Stimulated activated naive CD4-positive, alpha-beta T cell treated with Interleukin-2 at 50 U/mL for 16 hours (primary cell): ENCODE results near the gene ADAMTS17.

Experiments used
- DNase-seq: peaks from one replicate; lab custom pipeline; 2025; lab: John Stamatoyannopoulos, UW

Gene ADAMTS17

DNA sequence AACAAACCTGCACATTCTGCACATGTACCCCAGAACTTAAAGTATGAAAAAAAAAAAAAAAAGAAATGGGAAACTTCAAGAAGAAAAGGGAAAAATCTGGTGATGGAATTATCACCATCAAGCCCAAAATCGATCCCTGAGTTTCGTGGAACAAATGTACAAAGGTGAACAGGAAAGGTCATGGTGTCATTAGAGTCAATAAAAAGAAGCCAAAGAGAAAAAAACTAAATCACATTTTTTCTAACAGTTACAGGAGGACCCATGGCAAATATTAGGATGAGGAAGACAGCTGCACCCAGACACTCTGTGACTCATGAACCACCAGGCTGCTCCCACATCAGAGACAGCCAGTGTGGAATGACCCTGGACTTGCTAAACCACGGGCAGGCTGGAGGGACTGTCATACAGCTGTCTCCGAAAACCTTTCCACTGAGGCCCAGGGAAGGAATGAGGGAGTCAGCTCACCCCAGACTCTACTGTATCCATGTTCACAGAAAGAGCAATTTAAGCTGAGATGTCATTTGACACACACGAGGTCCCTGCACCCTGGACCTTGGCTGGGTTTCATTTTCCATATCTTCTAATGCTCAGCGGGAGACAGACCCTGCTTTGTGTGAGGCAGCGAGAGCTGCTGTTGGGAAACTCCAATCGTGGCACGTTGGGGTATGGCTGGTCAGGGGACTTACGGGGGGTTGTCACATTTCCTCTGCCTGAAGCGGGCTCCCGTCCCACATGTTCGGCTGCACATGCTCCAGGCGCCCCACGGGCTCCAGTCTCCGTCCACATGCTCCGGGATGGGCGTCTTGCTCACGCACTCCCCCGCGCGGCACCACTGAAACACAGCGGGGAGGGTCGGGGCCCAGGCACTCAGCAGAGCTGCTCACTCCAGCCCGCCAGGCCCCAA is 210.2 kb downstream of the ADAMTS17 start:
- peak; percentile 3 for DNase-seq

DNA sequence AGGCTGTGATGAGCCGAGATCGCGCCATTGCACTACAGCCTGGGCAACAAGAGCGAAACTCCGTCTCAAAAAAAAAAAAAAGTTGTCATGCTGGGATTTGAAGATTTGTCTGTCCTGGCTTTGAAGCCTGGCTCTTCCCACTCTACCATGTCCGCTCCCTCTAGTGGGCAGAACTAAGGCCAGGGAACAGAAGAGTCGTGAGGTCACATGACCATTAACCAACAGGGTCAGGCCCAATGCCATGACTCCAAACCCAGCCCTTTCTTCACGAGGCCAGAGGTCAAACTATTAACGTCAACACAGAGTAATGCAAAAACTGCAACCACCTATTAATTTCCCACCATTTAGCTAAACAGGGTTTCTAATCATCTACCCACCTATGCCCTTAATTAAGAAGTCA is 212.1 kb downstream of the ADAMTS17 start:
- DNase-seq, result no peak

DNA sequence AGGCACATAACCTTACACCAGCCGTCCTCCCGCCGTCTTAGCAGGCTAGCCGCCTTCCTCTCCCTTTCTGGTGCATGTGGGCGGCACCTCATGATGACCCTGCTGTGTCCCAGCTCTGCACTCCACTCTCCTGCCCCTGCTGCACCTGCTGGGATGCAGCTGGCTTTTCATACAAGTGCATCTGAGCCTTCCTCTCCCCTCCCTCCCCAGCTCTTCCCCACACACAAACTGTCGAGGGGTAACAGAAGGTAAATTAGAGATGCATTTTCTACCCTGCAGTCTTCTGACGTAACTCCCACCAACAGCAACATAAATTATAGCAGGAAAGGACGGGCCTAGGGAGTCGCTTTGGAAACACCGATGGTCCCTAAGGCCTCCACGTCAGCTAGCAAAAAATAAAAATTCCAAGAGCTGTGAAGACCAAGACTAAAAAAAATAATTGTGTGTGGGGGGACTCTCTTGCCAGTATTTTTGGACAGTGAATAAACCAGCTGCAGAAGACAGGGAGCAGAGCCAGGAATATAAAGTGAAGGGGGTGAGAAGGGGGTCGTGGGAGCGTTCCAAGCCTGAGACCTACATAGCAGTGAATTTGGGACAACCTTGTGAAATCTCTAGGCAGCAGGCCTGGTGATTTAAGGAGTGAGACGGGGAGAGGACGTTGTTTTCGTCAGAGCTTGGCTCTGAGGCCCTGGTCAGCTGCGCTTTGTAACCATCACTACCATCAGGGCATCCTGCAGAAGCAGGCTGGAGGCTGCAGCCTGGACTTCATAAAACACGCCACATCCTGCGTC is 216.2 kb downstream of the ADAMTS17 start:
- DNase-seq, result no peak

DNA sequence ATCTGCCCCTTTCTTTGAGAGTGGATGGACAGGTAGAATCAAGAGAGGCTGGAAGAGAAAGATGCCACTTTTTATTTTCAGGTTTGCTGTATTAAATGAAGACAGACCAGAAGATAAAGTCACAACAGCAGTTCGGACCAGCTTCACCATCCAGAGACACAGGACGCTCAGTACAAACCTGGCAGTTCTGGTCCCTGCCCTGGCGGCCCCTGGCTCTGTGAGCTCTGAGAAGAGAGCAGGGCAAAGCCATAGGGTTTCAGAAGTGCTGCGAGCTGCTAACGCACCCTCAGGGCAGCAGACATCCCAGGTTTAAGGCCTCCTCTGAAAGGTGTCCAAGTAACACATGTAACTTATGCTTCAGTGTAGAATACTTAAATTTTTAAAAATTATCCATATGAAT is 216.8 kb downstream of the ADAMTS17 start:
- DNase-seq, result no peak

DNA sequence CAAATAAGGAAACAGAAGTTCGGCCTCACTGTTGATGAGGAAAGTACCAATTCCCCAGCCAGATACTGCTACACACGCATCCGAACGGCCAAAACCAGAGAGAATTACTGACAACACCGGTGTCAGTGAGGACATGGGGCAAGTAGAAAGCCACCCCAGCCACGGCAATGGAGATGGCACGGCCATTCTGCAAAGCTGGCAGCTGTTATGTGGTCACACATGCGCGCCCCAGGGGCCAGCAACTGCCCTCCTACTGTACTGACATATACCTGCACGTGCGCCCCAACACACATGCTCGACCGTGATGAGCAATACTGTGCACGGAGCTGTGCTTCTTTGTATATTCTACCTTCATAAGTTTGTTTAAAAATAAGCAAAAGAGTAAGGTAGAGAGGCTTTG is 217.4 kb downstream of the ADAMTS17 start:
- no peak for DNase-seq

DNA sequence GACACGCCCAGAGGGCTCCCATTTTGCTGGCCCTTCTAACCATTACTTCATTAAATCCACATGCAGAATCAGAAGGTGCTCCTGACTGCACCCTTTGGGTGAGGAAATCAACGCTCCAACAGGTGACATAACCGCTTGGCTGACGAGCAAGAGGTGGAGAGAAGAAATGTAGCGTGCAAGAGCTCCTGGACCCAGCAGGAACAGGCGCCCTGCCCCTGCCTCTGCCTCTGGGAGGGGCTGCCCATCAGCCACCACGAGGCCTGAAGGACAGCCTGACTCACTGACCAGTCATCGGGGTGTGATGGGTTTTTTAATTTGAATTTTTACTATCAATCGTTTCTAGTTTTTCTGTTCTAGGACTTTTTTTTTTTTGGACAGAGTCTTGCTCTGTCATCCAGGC is 218.2 kb downstream of the ADAMTS17 start:
- DNase-seq, result no peak

DNA sequence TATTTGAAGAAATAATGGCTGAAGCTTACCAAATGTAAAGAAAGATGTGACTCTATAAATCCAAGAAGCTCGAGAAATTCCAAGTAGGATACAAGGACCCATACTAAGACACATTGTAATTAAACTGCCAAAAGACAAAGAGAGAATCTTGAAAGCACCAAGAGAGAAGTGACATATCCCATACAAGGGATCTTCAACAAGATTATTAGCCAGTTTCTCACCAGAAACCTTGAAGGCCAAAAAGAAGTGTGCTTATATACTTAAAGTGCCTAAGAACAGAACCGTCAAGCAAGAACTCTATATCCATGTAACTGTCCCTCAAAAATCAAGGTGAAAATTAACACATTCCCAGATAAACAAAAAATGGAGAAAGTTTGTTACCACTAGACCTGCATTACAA is 220.5 kb downstream of the ADAMTS17 start:
- DNase-seq, result no peak

DNA sequence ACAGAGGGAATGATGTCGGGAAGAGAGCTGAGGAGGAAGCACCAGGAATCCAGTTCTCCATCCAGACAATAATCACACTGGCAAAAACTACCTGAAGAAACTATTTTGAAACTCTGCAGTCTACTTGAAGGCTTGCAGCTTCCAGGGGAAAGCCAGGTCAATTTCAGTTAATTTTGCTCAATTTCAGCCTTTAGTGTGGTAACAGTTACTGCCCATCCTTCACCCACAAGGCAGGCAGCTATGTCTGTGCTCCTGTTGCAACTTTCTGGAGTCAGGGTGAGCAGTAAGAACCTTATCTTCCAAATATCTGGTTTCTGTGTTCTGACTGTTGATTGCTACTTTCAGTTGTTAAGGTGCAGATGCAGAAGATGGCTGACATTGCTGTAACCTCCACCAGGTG is 221.7 kb downstream of the ADAMTS17 start:
- DNase-seq, result no peak

DNA sequence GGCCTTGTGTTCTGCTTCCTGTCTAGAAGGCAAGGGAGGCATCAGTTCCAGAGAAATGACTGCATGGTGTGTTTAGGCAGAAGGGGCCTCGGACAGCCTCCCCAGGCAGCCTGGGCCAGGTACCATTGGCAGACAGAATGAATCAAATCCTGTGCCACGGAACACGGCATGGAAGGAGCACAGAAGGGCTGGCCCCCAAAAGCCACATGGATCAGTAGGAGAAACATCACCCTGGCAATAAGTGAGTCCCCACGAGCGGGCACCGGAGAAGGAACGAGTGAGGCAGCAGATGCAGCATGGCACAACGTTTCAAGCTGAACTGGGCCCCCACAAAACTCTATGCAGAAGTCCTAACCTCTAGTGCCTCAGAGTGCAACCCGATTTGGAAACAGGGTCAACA is 223.2 kb downstream of the ADAMTS17 start:
- no peak for DNase-seq

DNA sequence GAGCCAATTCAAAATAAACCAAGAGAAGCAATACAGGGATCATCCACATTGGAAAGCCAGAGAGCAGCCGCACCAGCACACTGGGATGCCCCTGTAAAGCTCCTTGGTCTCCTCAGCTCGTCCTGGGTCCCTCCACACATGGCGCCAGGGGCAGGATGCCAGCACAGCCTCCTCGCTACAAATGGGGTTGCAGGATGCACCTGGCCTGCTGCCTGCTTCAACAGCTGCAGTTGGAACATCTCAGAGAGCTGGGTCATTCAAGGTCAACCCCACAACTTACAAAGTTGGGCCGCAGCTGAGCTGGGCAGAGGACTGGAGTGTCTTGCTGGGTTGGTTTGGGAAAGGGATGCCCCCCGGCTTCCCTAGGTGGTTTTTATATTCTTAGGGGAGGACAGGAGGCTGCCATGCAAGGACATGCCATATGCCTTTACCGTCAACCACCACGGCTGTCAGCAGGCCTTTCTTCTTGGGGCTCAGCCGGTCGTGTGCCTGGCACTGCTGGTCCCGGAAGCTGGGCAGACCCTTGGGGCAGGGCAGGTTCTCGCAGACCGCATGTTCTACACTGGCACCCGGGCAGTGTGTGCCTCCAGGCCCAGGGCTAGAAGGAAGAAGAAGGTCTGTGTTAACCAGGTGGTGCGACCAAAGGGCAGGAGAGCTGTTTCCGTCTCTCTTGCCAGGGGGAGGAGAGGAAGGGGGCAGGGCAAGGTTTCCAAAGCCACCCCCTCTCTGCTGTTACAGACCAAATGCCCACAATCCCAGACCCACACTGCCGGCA is 225.2 kb downstream of the ADAMTS17 start:
- no peak for DNase-seq

DNA sequence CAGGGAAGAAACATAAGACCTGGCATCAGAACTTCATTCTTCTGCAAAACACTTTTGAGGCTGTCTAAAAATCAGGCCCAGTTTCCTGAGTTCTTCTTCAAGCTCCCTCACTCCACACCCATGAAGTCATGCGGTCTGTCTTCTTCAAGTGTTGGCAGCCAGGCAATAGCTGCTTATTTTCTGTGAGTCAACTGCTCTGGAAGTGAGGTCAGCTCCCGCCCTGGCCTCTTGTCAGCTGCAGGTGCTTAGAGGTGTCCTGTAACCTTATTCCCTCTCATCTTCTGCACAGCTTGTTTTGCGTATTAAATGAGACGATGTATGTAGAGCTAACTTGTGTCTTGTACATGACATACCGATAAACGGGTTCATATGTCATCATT is 226.1 kb downstream of the ADAMTS17 start:
- no peak for DNase-seq

DNA sequence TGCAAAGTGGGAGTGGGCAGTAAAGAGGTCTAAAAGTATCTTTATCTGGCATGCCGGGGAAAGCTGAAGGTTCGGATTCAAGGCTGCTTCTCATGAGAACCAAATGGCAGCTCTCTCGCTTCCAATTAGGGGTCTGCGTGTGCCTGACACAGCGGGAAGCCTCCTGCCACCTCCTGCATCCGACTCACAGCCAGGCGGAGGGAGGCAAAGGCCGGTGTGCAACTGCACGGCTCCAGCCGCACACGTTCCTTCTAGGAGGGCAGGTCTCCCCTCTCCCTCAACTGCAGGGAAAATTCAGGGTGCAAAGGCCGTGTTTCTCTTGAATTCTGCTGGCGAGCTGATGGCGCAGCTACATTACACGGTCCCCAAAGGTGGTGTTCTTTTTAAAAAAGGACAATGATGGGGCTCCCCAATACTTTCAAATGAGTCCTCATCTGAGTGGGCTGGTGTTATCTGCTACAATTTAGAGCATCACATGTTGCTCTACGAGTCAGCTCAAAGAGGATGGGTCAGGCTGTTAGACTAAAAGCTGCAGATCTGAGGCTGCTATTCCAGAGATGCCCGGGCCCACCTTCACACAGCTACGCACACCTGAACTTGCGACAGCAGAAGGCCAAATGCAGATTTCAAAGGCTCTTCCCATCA is 226.6 kb downstream of the ADAMTS17 start:
- DNase-seq, result no peak

DNA sequence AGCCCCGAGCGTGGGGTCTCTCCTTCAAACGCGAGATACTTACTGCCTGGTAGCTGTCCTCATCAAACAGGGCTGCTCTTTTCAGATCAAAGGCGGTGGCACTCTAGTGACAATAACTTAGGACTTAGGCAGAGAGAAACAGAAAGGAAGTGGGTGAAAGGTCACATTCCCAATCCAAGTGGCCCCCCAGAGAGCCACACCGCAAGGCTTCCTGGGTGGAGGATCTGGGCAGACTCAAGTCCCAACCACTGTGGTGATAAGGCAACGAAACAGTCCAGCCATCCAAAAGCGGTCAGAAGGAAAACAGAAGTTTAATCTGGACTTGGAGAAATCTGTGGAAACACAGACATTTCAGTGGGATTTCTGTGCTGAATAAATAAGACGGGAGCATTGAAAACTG is 227.2 kb downstream of the ADAMTS17 start:
- no peak for DNase-seq

DNA sequence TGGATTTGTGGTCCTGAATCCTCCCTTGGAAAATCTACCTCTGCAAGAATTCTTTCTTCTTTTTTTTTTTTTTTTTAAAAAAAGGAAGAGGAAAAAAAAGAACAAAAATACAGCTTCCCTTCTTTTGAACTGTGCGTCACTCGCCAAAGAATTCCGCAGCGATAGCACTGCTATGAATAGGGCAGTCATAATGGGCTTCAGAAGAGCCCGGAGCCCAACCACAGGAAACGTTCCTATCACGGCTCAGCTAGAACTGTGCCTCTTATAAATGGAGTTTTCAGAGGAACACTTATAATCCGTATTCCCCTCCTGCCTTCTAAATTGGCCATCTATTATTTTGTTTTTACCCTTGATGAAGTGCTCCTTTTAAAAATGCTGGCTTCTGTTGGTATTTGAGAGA is 227.7 kb downstream of the ADAMTS17 start:
- DNase-seq, result no peak

DNA sequence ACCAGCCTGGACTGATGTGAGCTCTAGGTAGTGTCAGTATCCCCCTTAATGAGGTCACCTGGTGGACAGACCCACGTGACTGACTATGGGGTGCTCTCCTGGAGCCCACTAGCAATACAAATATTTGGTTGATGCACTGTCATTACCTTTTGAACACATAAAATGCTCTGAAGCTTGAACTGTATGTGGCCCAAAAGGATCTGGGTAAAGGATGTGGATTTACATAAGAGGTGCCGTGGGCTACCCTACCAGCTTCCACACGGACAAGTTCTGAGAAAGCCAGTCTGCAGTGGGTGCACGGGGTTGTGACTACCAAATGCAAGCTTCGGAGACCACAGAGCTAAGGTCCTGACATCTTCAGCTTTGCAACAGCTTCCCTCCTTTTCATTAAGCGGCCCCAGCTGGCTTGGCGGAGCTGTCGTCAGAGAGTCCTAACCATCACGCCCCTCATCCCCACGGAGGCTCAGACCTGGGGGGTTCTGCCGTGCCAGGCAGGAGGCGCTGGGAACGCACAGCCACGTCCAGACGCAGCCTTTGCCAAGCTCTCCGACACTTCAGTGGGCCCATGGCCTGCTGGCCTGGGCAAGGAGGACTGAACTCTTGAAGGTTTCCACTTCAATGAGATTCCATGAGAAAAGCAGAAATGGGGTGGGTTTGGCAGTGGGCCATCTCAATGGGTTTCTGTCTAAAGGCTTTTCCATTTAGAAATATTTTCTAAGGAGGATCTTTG is 228.3 kb downstream of the ADAMTS17 start:
- no peak for DNase-seq

DNA sequence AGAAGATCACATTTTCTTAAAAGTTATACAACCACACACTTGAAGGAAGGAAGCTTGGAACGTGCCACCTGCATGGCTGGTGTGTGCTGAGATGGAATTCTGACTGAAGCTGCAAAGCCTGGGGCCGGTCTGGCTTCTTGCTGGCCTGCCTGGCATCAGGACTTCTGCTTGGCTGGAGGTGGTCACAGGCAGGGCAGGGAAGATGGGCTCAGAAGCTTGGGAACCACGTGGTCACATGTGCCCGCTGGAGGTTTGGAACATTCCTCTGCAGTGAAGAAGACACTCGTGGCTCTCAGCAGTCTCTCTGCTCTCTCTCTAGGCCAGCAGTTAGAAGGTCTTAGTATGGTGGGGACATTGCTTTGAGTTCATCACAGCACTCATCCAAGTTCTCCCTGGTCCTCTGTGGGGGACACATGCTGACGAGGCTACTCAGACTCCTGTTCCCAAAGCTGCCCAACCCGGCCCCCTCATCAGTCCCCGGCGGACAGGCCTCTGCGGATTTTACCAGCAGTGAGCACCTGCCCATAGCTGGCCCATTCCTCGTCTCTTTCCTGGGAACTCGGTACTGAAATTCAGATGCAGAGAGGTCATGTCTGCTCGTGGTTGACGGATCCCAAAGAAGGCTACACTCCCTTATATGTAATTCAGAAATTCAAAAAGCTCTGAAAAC is 229.0 kb downstream of the ADAMTS17 start:
- no peak for DNase-seq

DNA sequence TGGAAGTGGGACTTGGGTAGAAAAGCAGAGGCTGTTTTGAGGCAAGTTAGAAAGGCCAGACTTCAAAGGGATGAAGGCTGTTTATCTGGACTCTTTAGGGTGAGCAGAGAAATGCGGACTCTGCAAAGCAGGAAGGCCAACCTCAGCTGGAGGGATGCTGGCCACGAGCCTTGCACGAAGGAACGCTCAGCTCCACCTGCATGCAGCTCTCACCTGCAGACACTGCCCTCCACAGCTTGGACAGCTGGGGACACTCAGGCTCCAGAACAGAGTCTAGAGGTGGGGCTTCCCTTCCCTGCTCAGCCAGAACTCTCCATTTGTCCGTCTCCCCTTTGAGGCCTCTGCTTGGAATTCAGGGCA is 229.7 kb downstream of the ADAMTS17 start:
- DNase-seq, result no peak

DNA sequence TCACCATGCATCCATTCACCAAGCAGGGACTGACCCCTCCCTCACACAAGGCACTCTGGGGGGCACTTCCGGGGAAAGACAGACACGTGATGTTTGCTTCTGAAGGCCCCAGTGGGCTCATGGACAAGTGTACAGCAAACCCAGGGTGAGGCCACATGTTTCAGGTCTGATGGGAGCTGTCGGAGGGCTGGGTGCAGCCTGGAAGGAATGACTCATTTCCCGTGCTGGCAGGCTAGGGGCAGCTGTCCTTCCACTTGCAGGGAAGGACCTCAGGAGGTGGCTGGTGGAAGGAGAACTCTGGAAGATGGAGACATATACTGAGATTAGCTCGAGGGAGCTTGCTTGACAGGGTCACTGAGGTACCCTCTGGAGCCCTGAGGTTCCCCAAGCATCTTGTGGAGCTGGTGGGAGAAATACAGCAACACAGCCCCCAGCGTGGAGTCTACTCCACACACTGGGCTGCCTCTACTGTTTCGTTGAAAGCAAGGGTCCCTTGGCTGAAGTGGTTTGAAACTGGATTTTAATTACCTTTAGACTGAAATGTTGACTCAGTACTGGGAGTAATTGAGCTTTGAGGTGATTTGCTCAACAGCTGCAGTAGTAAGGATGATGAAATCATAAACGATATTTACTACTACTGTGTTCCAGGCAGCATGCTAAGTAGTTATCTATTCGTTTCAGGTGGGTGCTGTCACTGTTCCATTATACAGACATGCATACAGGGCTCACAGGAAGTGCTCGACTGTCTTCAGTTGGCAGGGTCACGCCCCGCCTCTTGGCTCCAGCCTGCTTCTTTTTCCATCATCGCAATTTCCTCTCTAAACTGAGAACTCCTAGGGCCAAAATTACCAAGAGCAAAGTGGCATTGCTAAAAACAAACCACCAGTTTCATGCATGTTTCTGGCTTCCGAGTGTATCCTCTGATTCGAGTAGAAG is 230.4 kb downstream of the ADAMTS17 start:
- DNase-seq, result peak; percentile 30

DNA sequence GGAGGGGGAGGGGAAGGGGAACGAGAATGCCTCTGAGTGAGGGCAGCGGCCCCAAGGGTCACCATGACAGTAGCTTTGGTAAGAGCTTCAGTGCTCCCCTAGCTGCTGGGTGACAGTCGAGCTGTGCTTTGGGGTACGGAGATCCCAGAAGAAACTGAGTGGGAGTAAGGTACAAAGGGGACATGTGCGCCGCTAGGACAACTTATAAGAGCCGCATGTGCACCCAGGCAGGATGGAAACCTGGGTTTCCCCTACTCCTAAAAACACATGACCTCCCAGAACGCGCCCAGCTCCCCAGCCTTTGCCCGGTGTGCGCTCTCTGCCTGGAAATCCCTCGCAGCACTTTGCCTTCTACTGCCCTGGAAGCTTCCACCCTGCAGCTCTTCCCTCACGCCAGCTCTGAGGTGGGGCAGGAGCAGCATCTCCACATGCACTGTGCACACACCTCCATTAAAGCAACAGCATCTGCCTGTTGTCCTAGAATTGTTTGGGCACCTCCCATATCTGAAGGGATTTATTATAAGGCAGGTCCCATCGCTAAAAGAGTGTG is 232.2 kb downstream of the ADAMTS17 start:
- DNase-seq, result no peak
